ENCODE data around the gene CABP4. TPM values are rescaled to one million over a fixed set of nuclear protein-coding genes. Genes with fewer than 3 reads are reported as not detected.

Gene CABP4
- total and polyA plus RNA-seq, 10 of the 15 experiments (the other 5 are each of a cell fraction or from before 2014, with no cell fraction given): 0.04 to 0.41 (median 0.14) TPM; not detected in 2

GRCh38 chr11:67429722-67430121 is 25.4 kb upstream of the CABP4 start:
- TF ChIP-seq RAD21 (IDR thresholded peaks at IDR 0.05; ENCODE audit: insufficient read depth, low read depth, low read length) (no peak), POLR2AphosphoS5 (IDR thresholded peaks at IDR 0.05; ENCODE audit: low read length) (peak; percentile 2; the same call in 1 of the 2 replicates)
- WGBS (ENCODE audit: insufficient coverage, insufficient replicate concordance, low lambda C conversion rate, missing lambda C conversion rate): 95% methylated on average over 11 of the region's 11 CpGs
- ChIA-PET POLR2A (interaction anchor here (0.6 to 4.4 kb wide), 6 partner anchors 9 to 73 kb away, joined by 3 to 28 read pairs (median 14); partner anchors contain the start of genes CORO1B, PPP1CA, PTPRCAP and TBC1D10C), SMC1A (ENCODE audit: uncharacterized antibody, unreplicated experiment) (no interaction called here), RAD21 (ENCODE audit: unreplicated experiment) (no interaction called here), CTCF (no interaction called here)
- no TSS peak for BruUV-seq (replicated peaks)
- Histone ChIP-seq H3K79me2 (ENCODE audit: control insufficient read depth, insufficient read depth, low read length) (peaks cover 30% of the 10 kb centered on the region), H3K27me3 (replicated peaks in 1 of 2; ENCODE audit: control insufficient read depth in 2 of 2, insufficient read depth in 2 of 2, low read length in 1 of 2) (no peaks in the 10 kb centered on the region), H4K20me1 (ENCODE audit: control insufficient read depth, insufficient read depth) (no peaks in the 10 kb centered on the region), H3K9ac (ENCODE audit: control insufficient read depth, insufficient read depth, low read length) (no peak overlapping the region), H3K9me3 (replicated peaks; ENCODE audit: control insufficient read depth, insufficient read depth, low read length) (no peaks in the 10 kb centered on the region), H2AFZ (ENCODE audit: control insufficient read depth, low read depth, low read length) (no peak overlapping the region), H3K36me3 (ENCODE audit: control insufficient read depth in 2 of 2, insufficient read depth in 2 of 2, low read length in 1 of 2) (peaks cover 6 to 9% of the 10 kb centered on the region in 2 experiments; a peak in 3 of 4 replicates), H3K4me3 (no peak overlapping the region), H3K4me1 (ENCODE audit: control insufficient read depth, insufficient read depth, low read length) (peaks cover 13% of the 10 kb centered on the region), H3K27ac (ENCODE audit: control insufficient read depth, insufficient read depth) (no peak overlapping the region), H3K4me2 (ENCODE audit: control insufficient read depth, insufficient read depth) (peak overlapping the region; percentile 81; the same call in 1 of the 2 replicates)
- in situ Hi-C loops (cut with MboI) (no loop called here), intact Hi-C loops (cut with micrococcal nuclease; ENCODE audit: unreplicated experiment) (no loop called here)
- no peak for FAIRE-seq
- no peak for DNase-seq (ENCODE audit: low read depth, low spot score)
- ATAC-seq: no peak

GRCh38 chr11:67431346-67432249 is 23.6 kb upstream of the CABP4 start:
- ATAC-seq (no peak), DNase-seq (ENCODE audit: low read depth, low spot score) (no peak), FAIRE-seq (no peak)
- no peaks in the 10 kb centered on the region for H3K9me3 ChIP-seq (replicated peaks; ENCODE audit: control insufficient read depth, insufficient read depth, low read length)
- H3K79me2 ChIP-seq (ENCODE audit: control insufficient read depth, insufficient read depth, low read length): peaks cover 49% of the 10 kb centered on the region
- peaks cover 26% of the 10 kb centered on the region for H3K4me1 ChIP-seq (ENCODE audit: control insufficient read depth, insufficient read depth, low read length)
- intact Hi-C loops (cut with micrococcal nuclease; ENCODE audit: unreplicated experiment) (no loop called here), in situ Hi-C loops (cut with MboI) (no loop called here)
- no peak overlapping the region for H3K4me3 ChIP-seq
- no peak overlapping the region for H2AFZ ChIP-seq (ENCODE audit: control insufficient read depth, low read depth, low read length)
- no TSS peak for BruUV-seq (replicated peaks)
- CTCF ChIA-PET: interaction anchor here (0.6 to 1.3 kb wide), 2 partner anchors 30 to 106 kb away, joined by 3 to 4 read pairs; partner anchors contain the start of gene PPP1CA
- RAD21 ChIA-PET (ENCODE audit: unreplicated experiment): no interaction called here
- POLR2A ChIA-PET: interaction anchor here (0.7 to 4.4 kb wide), 3 partner anchors 9 to 37 kb away, joined by 3 to 22 read pairs (median 4); partner anchors contain the start of gene TMEM134
- H4K20me1 ChIP-seq (ENCODE audit: control insufficient read depth, insufficient read depth): no peaks in the 10 kb centered on the region
- H3K27ac ChIP-seq (ENCODE audit: control insufficient read depth, insufficient read depth): no peak overlapping the region
- WGBS (ENCODE audit: insufficient coverage, insufficient replicate concordance, low lambda C conversion rate, missing lambda C conversion rate): 86% methylated on average over 23 of the region's 24 CpGs
- H3K9ac ChIP-seq (ENCODE audit: control insufficient read depth, insufficient read depth, low read length): no peak overlapping the region
- SMC1A ChIA-PET (ENCODE audit: uncharacterized antibody, unreplicated experiment): no interaction called here
- no peaks in the 10 kb centered on the region for H3K27me3 ChIP-seq (replicated peaks in 1 of 2; ENCODE audit: control insufficient read depth in 2 of 2, insufficient read depth in 2 of 2, low read length in 1 of 2)
- no peak for TF ChIP-seq YBX1 (IDR thresholded peaks at IDR 0.05)
- TF ChIP-seq POLR2AphosphoS5 (IDR thresholded peaks at IDR 0.05; ENCODE audit: low read length): peak; percentile 53; the same call in 1 of the 2 replicates
- H3K4me2 ChIP-seq (ENCODE audit: control insufficient read depth, insufficient read depth): no peak overlapping the region
- H3K36me3 ChIP-seq (ENCODE audit: control insufficient read depth in 2 of 2, insufficient read depth in 2 of 2, low read length in 1 of 2): peaks cover 6 to 20% of the 10 kb centered on the region in 2 experiments; a peak in 3 of 4 replicates

Measured in GM12878 (cell line).